DND-41 (cell line): ENCODE results near the gene PDE1A.

Experiments
- CTCF ChIP-seq: IDR thresholded peaks from 2 replicates; pipeline ENCODE4 v1.5.1; 2012; ENCODE audit warnings: borderline replicate concordance, low read length, moderate library complexity, mild to moderate bottlenecking; ENCODE audit not compliant: poor library complexity, severe bottlenecking; ENCODE audit errors: extremely low read depth
- EZH2 ChIP-seq: IDR thresholded peaks from 3 replicates; pipeline ENCODE4 v1.6.1; 2012; ENCODE audit warnings: borderline replicate concordance, low read depth, mild to moderate bottlenecking, moderate library complexity, low read length, inconsistent platforms; ENCODE audit not compliant: severe bottlenecking

- TF ChIP-seq CTCF, result no peak
- no peak for TF ChIP-seq EZH2
Measured at GRCh38 chr2:182384860-182385259, 42.0 kb downstream of the PDE1A start.
